ENCODE results near the gene IPP. TPM values are rescaled to one million over a fixed set of nuclear protein-coding genes. Genes with fewer than 3 reads are reported as not detected.
A peak's percentile ranks its signal among the peaks of the same experiment; 100 is the strongest.

The IPP gene
- polyA plus RNA-seq (2011; rRNA removed) (4.4 and 9.6 TPM in 2 replicates), polyA minus RNA-seq (2011; rRNA and poly(A)+ RNA removed) (4.8 and 5.2 TPM in 2 replicates)

DNA sequence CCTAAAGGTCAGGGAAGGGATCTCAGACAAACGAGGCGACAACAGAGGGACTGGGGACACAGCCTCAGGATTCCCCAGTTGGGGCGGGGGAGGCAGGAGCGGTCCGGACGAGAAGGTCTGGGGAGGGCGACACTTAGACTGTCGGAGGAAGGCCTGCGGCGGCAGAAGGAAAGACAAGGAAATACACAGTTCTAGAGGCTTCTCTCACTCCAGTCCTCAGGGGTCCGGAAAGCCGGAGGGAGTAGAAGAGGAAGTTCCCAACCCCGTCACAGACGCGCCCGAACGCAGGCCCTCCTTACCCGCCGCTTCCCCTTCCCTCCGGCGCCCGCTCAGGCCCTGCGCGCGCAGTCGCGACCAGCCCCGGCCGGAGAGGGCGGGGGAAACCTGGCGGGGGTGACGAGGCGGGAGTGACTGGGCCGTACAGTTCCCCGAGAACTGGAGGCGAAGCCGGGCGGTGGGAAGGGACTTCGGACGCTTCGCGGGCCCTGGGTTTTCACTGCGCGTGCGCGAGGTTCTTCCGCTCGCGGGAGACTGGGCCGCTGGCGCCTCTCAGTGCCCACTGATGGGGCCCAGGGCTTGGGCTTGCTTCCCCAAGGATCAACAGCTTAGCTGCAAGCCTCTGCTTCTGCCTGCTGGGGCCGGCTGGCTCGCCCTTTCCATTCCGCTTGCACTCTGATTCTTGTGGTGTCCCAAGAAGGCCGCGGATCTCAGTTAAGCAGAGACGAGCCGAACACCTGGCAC, at the start of gene IPP:
IPP (minus strand) TSS at position 356 of the 741 bp plus-strand sequence. CDS start 4,242 bp downstream, outside the sequence.
- CTCF ChIA-PET, result interaction anchor here (0.6 to 0.9 kb wide), 2 partner anchors 64 to 448 kb away, joined by 3 read pairs; partner anchors contain the start of gene GPBP1L1
- H3K4me3 ChIP-seq (ENCODE audit: low read depth, low read length), result peak within 1 kb of the TSS; percentile 83
- DNase-seq (ENCODE audit: low read depth), result peak; percentile 82
- H3K27me3 ChIP-seq (ENCODE audit: control insufficient read depth, insufficient read depth, low read length), result no peaks in the 10 kb centered on the region
- H3K36me3 ChIP-seq (ENCODE audit: control insufficient read depth, insufficient read depth, low read length), result no peaks in the 10 kb centered on the region
- TF ChIP-seq, protein P1, sequence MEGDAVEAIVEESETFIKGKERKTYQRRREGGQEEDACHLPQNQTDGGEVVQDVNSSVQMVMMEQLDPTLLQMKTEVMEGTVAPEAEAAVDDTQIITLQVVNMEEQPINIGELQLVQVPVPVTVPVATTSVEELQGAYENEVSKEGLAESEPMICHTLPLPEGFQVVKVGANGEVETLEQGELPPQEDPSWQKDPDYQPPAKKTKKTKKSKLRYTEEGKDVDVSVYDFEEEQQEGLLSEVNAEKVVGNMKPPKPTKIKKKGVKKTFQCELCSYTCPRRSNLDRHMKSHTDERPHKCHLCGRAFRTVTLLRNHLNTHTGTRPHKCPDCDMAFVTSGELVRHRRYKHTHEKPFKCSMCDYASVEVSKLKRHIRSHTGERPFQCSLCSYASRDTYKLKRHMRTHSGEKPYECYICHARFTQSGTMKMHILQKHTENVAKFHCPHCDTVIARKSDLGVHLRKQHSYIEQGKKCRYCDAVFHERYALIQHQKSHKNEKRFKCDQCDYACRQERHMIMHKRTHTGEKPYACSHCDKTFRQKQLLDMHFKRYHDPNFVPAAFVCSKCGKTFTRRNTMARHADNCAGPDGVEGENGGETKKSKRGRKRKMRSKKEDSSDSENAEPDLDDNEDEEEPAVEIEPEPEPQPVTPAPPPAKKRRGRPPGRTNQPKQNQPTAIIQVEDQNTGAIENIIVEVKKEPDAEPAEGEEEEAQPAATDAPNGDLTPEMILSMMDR (IDR thresholded peaks at IDR 0.05; ENCODE audit: insufficient read depth, low read depth, low read length), result 0 out of 2 replicates have a peak, but pooled peaks have one; percentile 10
- POLR2A ChIA-PET, result interaction anchor here (0.6 kb wide), 1 partner anchor 123 kb away, joined by 3 read pairs; no protein-coding TSS in a partner anchor

GRCh38 chr1:45796946-45797345, 46.5 kb upstream of the IPP start:
- POLR2A ChIA-PET, result no interaction called here

DNA sequence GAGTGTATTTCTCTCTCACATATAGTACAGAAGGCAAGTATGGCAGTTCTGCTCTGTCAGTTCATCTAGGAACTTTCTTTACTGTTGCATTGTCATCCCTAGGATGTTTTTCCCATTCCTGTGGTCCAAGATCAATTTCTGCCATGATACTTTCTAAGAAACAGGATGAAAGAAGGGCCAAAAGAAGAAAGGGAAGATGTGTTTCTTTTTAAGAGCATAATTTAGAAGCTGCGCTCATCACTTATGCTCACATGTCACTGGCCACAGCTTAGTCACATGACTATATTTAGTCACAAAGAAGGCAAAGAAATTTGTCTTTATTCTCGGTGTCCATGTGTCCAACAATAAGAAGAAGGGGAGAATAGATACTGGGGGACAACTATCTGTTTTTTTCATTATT, 45.9 kb upstream of the IPP start:
- no peak for DNase-seq (ENCODE audit: low read depth)
- ChIA-PET CTCF (no interaction called here), POLR2A (no interaction called here)

More at GRCh38 chr1:45796946-45797345, 46.5 kb upstream of the IPP start:
- Histone ChIP-seq H3K27me3 (ENCODE audit: control insufficient read depth, insufficient read depth, low read length) (no peaks in the 10 kb centered on the region), H3K4me3 (ENCODE audit: low read depth, low read length) (no peak overlapping the region), H3K36me3 (ENCODE audit: control insufficient read depth, insufficient read depth, low read length) (no peaks in the 10 kb centered on the region)
- CTCF ChIA-PET, result no interaction called here
- no peak for DNase-seq (ENCODE audit: low read depth)
- TF ChIP-seq, protein P1 (IDR thresholded peaks at IDR 0.05; ENCODE audit: insufficient read depth, low read depth, low read length), result no peak

DNA sequence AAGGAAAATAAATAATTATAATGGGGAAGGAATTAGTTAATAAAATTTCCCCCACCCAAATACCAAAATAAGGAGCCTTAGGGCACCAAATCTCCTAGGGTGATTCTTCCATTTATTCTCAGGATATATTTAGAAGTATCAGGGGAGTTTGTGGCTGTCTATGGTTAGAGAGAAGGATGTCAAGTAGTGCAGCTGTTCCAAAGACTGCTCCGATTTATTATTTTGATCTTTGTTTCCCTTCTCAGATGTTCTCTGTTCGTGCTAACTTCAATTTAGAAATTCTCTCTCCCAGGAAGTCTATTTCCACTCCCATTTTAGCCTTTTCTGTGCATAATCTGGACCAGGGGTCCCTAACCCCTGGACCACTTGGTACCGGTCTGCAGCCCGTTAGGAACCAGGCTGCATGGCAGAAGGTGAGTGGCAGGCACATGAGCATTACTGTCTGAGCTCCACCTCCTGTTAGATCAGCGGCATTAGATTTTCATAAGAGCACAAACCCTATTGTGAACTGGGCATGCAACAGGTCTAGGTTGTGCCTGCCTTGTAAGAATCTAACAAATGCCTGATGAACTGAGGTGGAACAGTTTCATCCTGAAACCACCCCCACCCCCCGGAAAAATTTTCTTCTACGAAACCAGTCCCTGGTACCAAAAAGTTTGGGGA, 43.6 kb upstream of the IPP start:
- POLR2A ChIA-PET, result no interaction called here
- DNase-seq (ENCODE audit: low read depth), result no peak
- Histone ChIP-seq H3K27me3 (ENCODE audit: control insufficient read depth, insufficient read depth, low read length) (no peaks in the 10 kb centered on the region), H3K4me3 (ENCODE audit: low read depth, low read length) (no peak overlapping the region), H3K36me3 (ENCODE audit: control insufficient read depth, insufficient read depth, low read length) (no peaks in the 10 kb centered on the region)
- CTCF ChIA-PET, result no interaction called here
- TF ChIP-seq, protein P1 (IDR thresholded peaks at IDR 0.05; ENCODE audit: insufficient read depth, low read depth, low read length), result no peak

More for the DNA sequence above, 45.9 kb upstream of the IPP start:
- TF ChIP-seq, protein P1 (IDR thresholded peaks at IDR 0.05; ENCODE audit: insufficient read depth, low read depth, low read length), result no peak
- no peak overlapping the region for H3K4me3 ChIP-seq (ENCODE audit: low read depth, low read length)
- no peaks in the 10 kb centered on the region for H3K27me3 ChIP-seq (ENCODE audit: control insufficient read depth, insufficient read depth, low read length)
- no peaks in the 10 kb centered on the region for H3K36me3 ChIP-seq (ENCODE audit: control insufficient read depth, insufficient read depth, low read length)

- no peak for DNase-seq (ENCODE audit: low read depth)
- Histone ChIP-seq H3K36me3 (ENCODE audit: control insufficient read depth, insufficient read depth, low read length) (no peaks in the 10 kb centered on the region), H3K27me3 (ENCODE audit: control insufficient read depth, insufficient read depth, low read length) (no peaks in the 10 kb centered on the region; the same call in 1 of the 2 replicates), H3K4me3 (ENCODE audit: low read depth, low read length) (no peak overlapping the region)
- CTCF ChIA-PET, result no interaction called here
- TF ChIP-seq, protein P1 (IDR thresholded peaks at IDR 0.05; ENCODE audit: insufficient read depth, low read depth, low read length), result no peak
- POLR2A ChIA-PET, result no interaction called here
Measured at GRCh38 chr1:45792744-45793143, 42.3 kb upstream of the IPP start.
